IMR-90 (cell line): ENCODE results near the gene MYOF. TPM values are rescaled to one million over a fixed set of nuclear protein-coding genes. Genes with fewer than 3 reads are reported as not detected.

Experiments used
- ATAC-seq: fragments of 200-7000 bp; cut with Tn5 transposase; 2 replicates; pipeline ENCODE4 v1.9.1; 2020; ENCODE audit warnings: low read depth, mild to moderate bottlenecking, moderate library complexity
- BruUV-seq: library from RNA; stranded (reverse); fragments of 400-500 nt; replicated peaks from 2 replicates; lab custom pipeline; 2021; lab: Mats Ljungman, UMichigan
- CTCF ChIA-PET: fragments of 300-600 bp; formaldehyde crosslinking; extraction: SDS; loops from one replicate; lab custom pipeline; 2021; ENCODE audit warnings: antibody characterized with exemption; lab: Yijun Ruan, JAX
- POLR2A ChIA-PET: fragments of 300-600 bp; sonication (Branson Sonifier 250); formaldehyde crosslinking; loops from one replicate; lab custom pipeline; 2022; ENCODE audit warnings: antibody characterized with exemption; ENCODE audit not compliant: unreplicated experiment; lab: Charles Lee
- DNase-seq: peaks from one replicate; pipeline ENCODE4 v3.0.0; 2013
- H2AFZ ChIP-seq: replicated peaks from 2 replicates; pipeline ENCODE3; 2013; ENCODE audit warnings: low read length, mild to moderate bottlenecking; ENCODE audit not compliant: poor library complexity
- H2AK5ac ChIP-seq: 2 replicates; pipeline ENCODE4 v1.6.1; 2013; ENCODE audit warnings: low read depth, low read length, inconsistent platforms
- H2AK9ac ChIP-seq: replicated peaks from 2 replicates; pipeline ENCODE3; 2013; ENCODE audit warnings: mild to moderate bottlenecking, low read depth, low read length, moderate library complexity; ENCODE audit not compliant: poor library complexity
- H2BK120ac ChIP-seq: 2 replicates; pipeline ENCODE4 v1.6.1; 2013; ENCODE audit warnings: low read depth, low read length, inconsistent platforms
- H2BK15ac ChIP-seq: 3 replicates; pipeline ENCODE4 v1.6.1; 2013; ENCODE audit warnings: low read depth, low read length, inconsistent platforms
- H2BK20ac ChIP-seq: 2 replicates; pipeline ENCODE4 v1.6.1; 2013; ENCODE audit warnings: low read depth, mild to moderate bottlenecking, inconsistent platforms, low read length, moderate library complexity
- H2BK5ac ChIP-seq: 2 replicates; pipeline ENCODE4 v1.6.1; 2013; ENCODE audit warnings: mild to moderate bottlenecking, low read depth, low read length, inconsistent platforms; ENCODE audit not compliant: poor library complexity, severe bottlenecking
- H3K14ac ChIP-seq: replicated peaks from 2 replicates; pipeline ENCODE4 v1.6.1; 2013; ENCODE audit warnings: low read depth, low read length, inconsistent platforms
- H3K18ac ChIP-seq: 2 replicates; pipeline ENCODE4 v1.6.1; 2013; ENCODE audit warnings: low read depth, low read length, control low read depth
- H3K23ac ChIP-seq: 2 replicates; pipeline ENCODE4 v1.6.1; 2013; ENCODE audit warnings: low read depth, low read length, inconsistent platforms
- H3K27ac ChIP-seq: 2 replicates; pipeline ENCODE4 v1.5.1; 2013; ENCODE audit warnings: mild to moderate bottlenecking, control low read depth, low read length; ENCODE audit not compliant: insufficient read depth
- H3K27me3 ChIP-seq: 2 replicates; pipeline ENCODE4 v1.6.1; 2013; ENCODE audit warnings: low read length; ENCODE audit not compliant: control insufficient read depth, insufficient read depth
- H3K36me3 ChIP-seq: 2 replicates; pipeline ENCODE4 v1.6.1; 2013; ENCODE audit warnings: low read length, mixed read lengths; ENCODE audit not compliant: control insufficient read depth, insufficient read depth
- H3K4ac ChIP-seq: 2 replicates; pipeline ENCODE4 v1.6.1; 2013; ENCODE audit warnings: low read depth, low read length, inconsistent platforms
- H3K4me1 ChIP-seq: 2 replicates; pipeline ENCODE4 v1.6.1; 2013; ENCODE audit warnings: low read length, mixed read lengths; ENCODE audit not compliant: control insufficient read depth, insufficient read depth
- H3K4me2 ChIP-seq: 2 replicates; pipeline ENCODE4 v1.6.1; 2013; ENCODE audit warnings: low read depth, mild to moderate bottlenecking, control low read depth, low read length, moderate library complexity
- H3K4me3 ChIP-seq: 2 replicates; pipeline ENCODE4 v1.5.1; 2013; ENCODE audit warnings: low read depth, mild to moderate bottlenecking, control low read depth, low read length, moderate library complexity; ENCODE audit not compliant: insufficient read depth
- H3K56ac ChIP-seq: 2 replicates; pipeline ENCODE4 v1.6.1; 2013; ENCODE audit warnings: low read length, inconsistent platforms; ENCODE audit not compliant: insufficient read depth; ENCODE audit errors: extremely low read depth
- H3K79me1 ChIP-seq, 2 experiments: 2 replicates each; pipeline ENCODE4 v1.6.1; 2013; ENCODE audit warnings: low read length in 2 of 2, inconsistent platforms in 1 of 2, low read depth in 1 of 2
- H3K9ac ChIP-seq: 2 replicates; pipeline ENCODE4 v1.6.1; 2013; ENCODE audit warnings: low read depth, low read length, control low read depth
- H3K9me1 ChIP-seq: 2 replicates; pipeline ENCODE4 v1.6.1; 2013; ENCODE audit warnings: low read length, inconsistent platforms; ENCODE audit not compliant: insufficient read depth
- H3K9me3 ChIP-seq: 2 replicates; pipeline ENCODE4 v1.6.1; 2013; ENCODE audit warnings: low read length; ENCODE audit not compliant: control insufficient read depth, insufficient read depth
- H4K20me1 ChIP-seq: 2 replicates; pipeline ENCODE4 v1.6.1; 2013; ENCODE audit warnings: low read length, inconsistent platforms; ENCODE audit not compliant: insufficient read depth
- H4K5ac ChIP-seq: 2 replicates; pipeline ENCODE4 v1.6.1; 2013; ENCODE audit warnings: mild to moderate bottlenecking, low read depth, low read length, control low read depth
- H4K8ac ChIP-seq, 2 experiments: 2 replicates each; pipeline ENCODE4 v1.6.1; 2013; ENCODE audit warnings: low read depth in 2 of 2, low read length in 2 of 2, control low read depth in 1 of 2, inconsistent platforms in 1 of 2
- H4K91ac ChIP-seq: 2 replicates; pipeline ENCODE4 v1.6.1; 2013; ENCODE audit warnings: low read depth, low read length, inconsistent platforms; ENCODE audit not compliant: insufficient read depth
- BHLHE40 ChIP-seq: fragments of 150-350 bp; IDR thresholded peaks from 2 replicates; pipeline ENCODE4 v1.6.1; 2016; ENCODE audit warnings: mild to moderate bottlenecking, low read depth, low read length
- CTCF ChIP-seq: conservative IDR thresholded peaks from 2 replicates; pipeline ENCODE4 v1.5.1; 2012; ENCODE audit warnings: mild to moderate bottlenecking, low read depth, low read length, improper control_type of control experiment
- ELK1 ChIP-seq: fragments of 150-350 bp; IDR thresholded peaks from 2 replicates; pipeline ENCODE4 v1.6.1; 2016; ENCODE audit warnings: low read depth, mild to moderate bottlenecking, low read length, moderate library complexity, borderline replicate concordance
- FOS ChIP-seq: fragments of 150-350 bp; IDR thresholded peaks from 2 replicates; pipeline ENCODE4 v1.6.1; 2016; ENCODE audit warnings: low read depth, low read length
- MAFK ChIP-seq: IDR thresholded peaks from 2 replicates; pipeline ENCODE4 v1.6.1; 2012; ENCODE audit warnings: low read depth, low read length, improper control_type of control experiment
- MAZ ChIP-seq: IDR thresholded peaks from 2 replicates; pipeline ENCODE4 v1.6.1; 2012; ENCODE audit warnings: low read depth, mild to moderate bottlenecking, low read length, improper control_type of control experiment, moderate library complexity, borderline replicate concordance
- NFE2L2 ChIP-seq: fragments of 150-350 bp; IDR thresholded peaks from 2 replicates; pipeline ENCODE4 v1.6.1; 2016; ENCODE audit warnings: low read depth, mild to moderate bottlenecking, low read length
- RAD21 ChIP-seq: IDR thresholded peaks from 2 replicates; pipeline ENCODE4 v1.6.1; 2012; ENCODE audit warnings: low read length, improper control_type of control experiment
- RFX5 ChIP-seq: IDR thresholded peaks from 2 replicates; pipeline ENCODE4 v1.8.0; 2012; ENCODE audit warnings: low read depth, mild to moderate bottlenecking, low read length, moderate library complexity
- SMC3 ChIP-seq: fragments of 150-350 bp; IDR thresholded peaks from 2 replicates; pipeline ENCODE4 v1.6.1; 2016; ENCODE audit warnings: low read depth, mild to moderate bottlenecking, antibody characterized with exemption, low read length, moderate library complexity
- USF2 ChIP-seq: fragments of 150-350 bp; IDR thresholded peaks from 2 replicates; pipeline ENCODE4 v1.6.1; 2017; ENCODE audit warnings: mild to moderate bottlenecking, antibody characterized with exemption, low read length, low read depth
- WGBS, 2 experiments: methylation state at CpG; one replicate each; pipeline versions ENCODE4 v1.1.5 to v1.1.7; 2013; ENCODE audit warnings: missing lambda C conversion rate in 2 of 2; ENCODE audit not compliant: insufficient read length in 1 of 2; ENCODE audit errors: extremely low coverage in 2 of 2; 5-methylcytosine and 5-hydroxymethylcytosine counted together
- dilution Hi-C: fragments of 300-500 bp; cut with HindIII; formaldehyde crosslinking; loops from one replicate; pipeline ENCODE4 v1.14.3; 2018; ENCODE audit warnings: low sequenced_read_pairs; ENCODE audit not compliant: unreplicated experiment
- in situ Hi-C: fragments of 300-500 bp; cut with MboI; formaldehyde crosslinking; loops from 3 replicates; pipeline ENCODE4 v1.14.3; 2019; ENCODE audit warnings: low sequenced_read_pairs, inconsistent platforms, mixed read lengths
- intact Hi-C: fragments of 100-400 bp; cut with micrococcal nuclease; formaldehyde crosslinking; loops from 2 replicates; pipeline ENCODE4 v1.10.0; 2022
- polyA plus RNA-seq, 3 experiments: library from polyadenylated mRNA; depleted of rRNA; stranded (reverse); fragments of >200 nt; gene quantifications; 2 replicates each; pipeline ENCODE4 v1.2.3, GENCODE V29; 2012; ENCODE audit warnings: low replicate concordance in 1 of 3
- total RNA-seq: library from RNA; depleted of rRNA; stranded (reverse); fragments of >200 nt; gene quantifications from 2 replicates; pipeline ENCODE4 v1.2.3, GENCODE V29; 2012

Gene MYOF
- total and polyA plus RNA-seq, 2 of the 4 experiments (the other 2 are of a cell fraction) = 221 to 281 TPM

GRCh38 chr10:93288679-93289634 lies 193.2 kb downstream of the MYOF start (continued):
- TF ChIP-seq SMC3 (peak; percentile 81), MAFK (no peak)

- Histone ChIP-seq H3K4ac (peak overlapping the region; percentile 29; the same call in 1 of the 2 replicates), H2AK9ac (no peak overlapping the region), H3K27me3 (no peaks in the 10 kb centered on the region), H2BK120ac (no peak overlapping the region; the same call in 1 of the 2 replicates), H3K18ac (no peak overlapping the region), H4K91ac (no peak overlapping the region), H3K9me3 (no peaks in the 10 kb centered on the region), H3K4me1 (no peaks in the 10 kb centered on the region), H4K20me1 (no peaks in the 10 kb centered on the region), H2BK20ac (no peak overlapping the region), H3K9ac (no peak overlapping the region), H2AK5ac (no peak overlapping the region), H3K79me1 (no peaks in the 10 kb centered on the region), H2AFZ (no peak overlapping the region), H3K56ac (no peak overlapping the region), H3K27ac (no peak overlapping the region), H2BK5ac (no peak overlapping the region), H3K23ac (peak overlapping the region; percentile 25; the same call in 1 of the 2 replicates), H3K14ac (no peak overlapping the region), H3K4me3 (no peak overlapping the region), H3K4me2 (no peak overlapping the region), H2BK15ac (no peak overlapping the region; the same call in 2 of the 3 replicates), H3K9me1 (peaks cover 9% of the 10 kb centered on the region), H4K8ac (no peak overlapping the region), H4K5ac (no peak overlapping the region), H3K36me3 (no peaks in the 10 kb centered on the region)
- in situ Hi-C loops (no loop called here), dilution Hi-C loops (loop anchor here (25.0 kb wide), 1 partner anchor 175 kb away; no protein-coding TSS in a partner anchor), intact Hi-C loops (loop anchor here (2.0 kb wide), 3 partner anchors 69 to 403 kb away; no protein-coding TSS in a partner anchor)
- no TSS peak for BruUV-seq
- ChIA-PET CTCF (no interaction called here), POLR2A (no interaction called here)
- WGBS, 2 experiments = no CpG with 5 or more reads among the region's 1 CpG
- ATAC-seq (no peak), DNase-seq (no peak)
- TF ChIP-seq CTCF (no peak), USF2 (no peak), ELK1 (no peak), FOS (no peak), RFX5 (no peak), NFE2L2 (no peak), BHLHE40 (no peak), RAD21 (no peak), MAZ (no peak)
Observed at GRCh38 chr10:93287775-93288174, 194.4 kb downstream of the MYOF start.
